ENCODE results near the gene DENND4A.

GRCh38 chr15:65778269-65778668, 13.8 kb downstream of the DENND4A start:
- TF ChIP-seq SUZ12 (IDR thresholded peaks at IDR 0.05; ENCODE audit: extremely low read depth, insufficient read depth, insufficient read length) = no peak
- no peak for TF ChIP-seq YY1 (IDR thresholded peaks at IDR 0.05; ENCODE audit: insufficient read depth, insufficient read length)
